Measurements from ENCODE around the gene POM121. TPM values are rescaled to one million over a fixed set of nuclear protein-coding genes. Genes with fewer than 3 reads are reported as not detected.
A peak's percentile ranks its signal among the peaks of the same experiment; 100 is the strongest.
"Not testable (repeated sequence)": the region's sequence is repeated elsewhere in the genome, so short reads cannot be mapped to it uniquely, and the experiment has no call there.

Gene POM121
- total RNA-seq, 1 experiment from 2014 or later = 53.3 TPM

- peak overlapping the region; percentile 69 for H3K27ac ChIP-seq (ENCODE audit: low read depth, low read length)
- peak overlapping the region; percentile 79 for H3K4me2 ChIP-seq (ENCODE audit: low read length)
- peak overlapping the region; percentile 73 to 76 for H3K4me3 ChIP-seq (replicated peaks in 1 of 2; ENCODE audit: low read depth in 1 of 2, low read length in 2 of 2)
- peak; percentile 37; the same call in 1 of the 2 replicates for TF ChIP-seq ZFX (IDR thresholded peaks at IDR 0.05)
- peaks cover 23% of the 10 kb centered on the region for H3K79me2 ChIP-seq (ENCODE audit: insufficient read depth, low read length)
- POLR2A ChIA-PET; RAD21 ChIA-PET (ENCODE audit: low non-redundant PET in 1 of 2, low total read pairs in 2 of 2, uncharacterized antibody in 2 of 2, unreplicated experiment in 2 of 2); H2AFZ ChIP-seq (ENCODE audit: low read depth, low read length, poor library complexity, severe bottlenecking); BruUV-seq (replicated peaks); H3K27me3 ChIP-seq (ENCODE audit: insufficient read depth, low read length); CTCF ChIA-PET; H3K36me3 ChIP-seq (ENCODE audit: control insufficient read depth in 1 of 2, insufficient read depth in 2 of 2, low read length in 2 of 2); H3K4me1 ChIP-seq (ENCODE audit: control insufficient read depth in 1 of 2, insufficient read depth in 2 of 2, low read length in 2 of 2); H3K9me3 ChIP-seq (ENCODE audit: control insufficient read depth in 1 of 2, insufficient read depth in 1 of 2, low read depth in 1 of 2, low read length in 2 of 2); H3K9me2 ChIP-seq (ENCODE audit: insufficient read depth); H4K20me1 ChIP-seq (ENCODE audit: insufficient read depth): not testable (repeated sequence)
- ATAC-seq (peak; percentile 8; the same call in 1 of the 2 replicates), DNase-seq (ENCODE audit: low read depth, low spot score) (peak; percentile 1)
- intact Hi-C loops (cut with micrococcal nuclease) = loop anchor here (2.0 kb wide), 1 partner anchor 51 kb away; the partner anchor contains the start of gene TYW1B
- H3K9ac ChIP-seq (ENCODE audit: low read length) = peak overlapping the region; percentile 74
Observed at GRCh38 chr7:72879737-72880215, 45.1 kb upstream of the POM121 start.

- H3K9ac ChIP-seq (ENCODE audit: low read length); H3K9me3 ChIP-seq (ENCODE audit: control insufficient read depth in 1 of 2, insufficient read depth in 1 of 2, low read depth in 1 of 2, low read length in 2 of 2); BruUV-seq (replicated peaks); RAD21 ChIA-PET (ENCODE audit: low non-redundant PET in 1 of 2, low total read pairs in 2 of 2, uncharacterized antibody in 2 of 2, unreplicated experiment in 2 of 2); H3K9me2 ChIP-seq (ENCODE audit: insufficient read depth); H3K4me2 ChIP-seq (ENCODE audit: low read length); H2AFZ ChIP-seq (ENCODE audit: low read depth, low read length, poor library complexity, severe bottlenecking); intact Hi-C loops (cut with micrococcal nuclease); POLR2A ChIA-PET; H3K4me3 ChIP-seq (replicated peaks in 1 of 2; ENCODE audit: low read depth in 1 of 2, low read length in 2 of 2); H3K4me1 ChIP-seq (ENCODE audit: control insufficient read depth in 1 of 2, insufficient read depth in 2 of 2, low read length in 2 of 2); ATAC-seq; H3K27ac ChIP-seq (ENCODE audit: low read depth, low read length); CTCF ChIA-PET; DNase-seq (ENCODE audit: low read depth, low spot score); H3K27me3 ChIP-seq (ENCODE audit: insufficient read depth, low read length); H4K20me1 ChIP-seq (ENCODE audit: insufficient read depth): not testable (repeated sequence)
- peaks cover 7 to 15% of the 10 kb centered on the region in 2 experiments; a peak in 3 of 4 replicates for H3K36me3 ChIP-seq (ENCODE audit: control insufficient read depth in 1 of 2, insufficient read depth in 2 of 2, low read length in 2 of 2)
- H3K79me2 ChIP-seq (ENCODE audit: insufficient read depth, low read length) = peaks cover 26% of the 10 kb centered on the region
Observed at GRCh38 chr7:72891750-72892149, 33.1 kb upstream of the POM121 start.

GRCh38 chr7:72904740-72905139, 20.2 kb upstream of the POM121 start:
- Histone ChIP-seq H3K79me2 (ENCODE audit: insufficient read depth, low read length) (peaks cover 63% of the 10 kb centered on the region), H3K36me3 (ENCODE audit: control insufficient read depth in 1 of 2, insufficient read depth in 2 of 2, low read length in 2 of 2) (peaks cover 12 to 13% of the 10 kb centered on the region in 2 experiments)
- H3K9ac ChIP-seq (ENCODE audit: low read length); H3K27ac ChIP-seq (ENCODE audit: low read depth, low read length); H3K9me2 ChIP-seq (ENCODE audit: insufficient read depth); RAD21 ChIA-PET (ENCODE audit: low non-redundant PET in 1 of 2, low total read pairs in 2 of 2, uncharacterized antibody in 2 of 2, unreplicated experiment in 2 of 2); DNase-seq (ENCODE audit: low read depth, low spot score); POLR2A ChIA-PET; H2AFZ ChIP-seq (ENCODE audit: low read depth, low read length, poor library complexity, severe bottlenecking); H3K4me2 ChIP-seq (ENCODE audit: low read length); intact Hi-C loops (cut with micrococcal nuclease); H3K4me3 ChIP-seq (replicated peaks in 1 of 2; ENCODE audit: low read depth in 1 of 2, low read length in 2 of 2); BruUV-seq (replicated peaks); H3K4me1 ChIP-seq (ENCODE audit: control insufficient read depth in 1 of 2, insufficient read depth in 2 of 2, low read length in 2 of 2); ATAC-seq; CTCF ChIA-PET; H3K9me3 ChIP-seq (ENCODE audit: control insufficient read depth in 1 of 2, insufficient read depth in 1 of 2, low read depth in 1 of 2, low read length in 2 of 2); H3K27me3 ChIP-seq (ENCODE audit: insufficient read depth, low read length); H4K20me1 ChIP-seq (ENCODE audit: insufficient read depth): not testable (repeated sequence)

GRCh38 chr7:72908422-72908821, 16.5 kb upstream of the POM121 start:
- peaks cover 56% of the 10 kb centered on the region for H3K79me2 ChIP-seq (ENCODE audit: insufficient read depth, low read length)
- H3K27me3 ChIP-seq (ENCODE audit: insufficient read depth, low read length); H3K9me2 ChIP-seq (ENCODE audit: insufficient read depth); H4K20me1 ChIP-seq (ENCODE audit: insufficient read depth); H3K36me3 ChIP-seq (ENCODE audit: control insufficient read depth in 1 of 2, insufficient read depth in 2 of 2, low read length in 2 of 2); RAD21 ChIA-PET (ENCODE audit: low non-redundant PET in 1 of 2, low total read pairs in 2 of 2, uncharacterized antibody in 2 of 2, unreplicated experiment in 2 of 2); POLR2A ChIA-PET; H2AFZ ChIP-seq (ENCODE audit: low read depth, low read length, poor library complexity, severe bottlenecking); CTCF ChIA-PET; ATAC-seq; H3K4me2 ChIP-seq (ENCODE audit: low read length); H3K9me3 ChIP-seq (ENCODE audit: control insufficient read depth in 1 of 2, insufficient read depth in 1 of 2, low read depth in 1 of 2, low read length in 2 of 2); DNase-seq (ENCODE audit: low read depth, low spot score); H3K4me3 ChIP-seq (replicated peaks in 1 of 2; ENCODE audit: low read depth in 1 of 2, low read length in 2 of 2); H3K27ac ChIP-seq (ENCODE audit: low read depth, low read length); H3K9ac ChIP-seq (ENCODE audit: low read length); H3K4me1 ChIP-seq (ENCODE audit: control insufficient read depth in 1 of 2, insufficient read depth in 2 of 2, low read length in 2 of 2); intact Hi-C loops (cut with micrococcal nuclease): not testable (repeated sequence)
- BruUV-seq (replicated peaks) = TSS peak; percentile 5

Data from HCT116 (cell line).